Choroid plexus epithelial cell (primary cell): ENCODE results near the gene CMBL.
A peak's percentile ranks its signal among the peaks of the same experiment; 100 is the strongest.

Experiments
- DNase-seq: peaks from one replicate; pipeline ENCODE4 v3.0.0-alpha.2; 2010; ENCODE audit warnings: low read depth
- H3K4me3 ChIP-seq: 2 replicates; pipeline ENCODE4 v1.5.1; 2011; ENCODE audit warnings: low read depth, mild to moderate bottlenecking, control low read depth, low read length, moderate library complexity
- CTCF ChIP-seq: conservative IDR thresholded peaks from 2 replicates; pipeline ENCODE4 v1.5.1; 2011; ENCODE audit warnings: low read depth, mild to moderate bottlenecking, control low read depth, inconsistent platforms, low read length, moderate library complexity

CMBL gene

GRCh38 chr5:10306114-10306513 is 1.6 kb downstream of the CMBL start:
- H3K4me3 ChIP-seq = peak overlapping the region; percentile 85
- no peak for DNase-seq
- TF ChIP-seq CTCF = no peak

- no peak for DNase-seq
- H3K4me3 ChIP-seq = no peak overlapping the region
- TF ChIP-seq CTCF = no peak
Observed at GRCh38 chr5:10304932-10305331, 2.8 kb downstream of the CMBL start.

GRCh38 chr5:10303699-10304170 is 4.0 kb downstream of the CMBL start:
- DNase-seq = no peak
- no peak overlapping the region for H3K4me3 ChIP-seq
- no peak for TF ChIP-seq CTCF

- H3K4me3 ChIP-seq = no peak overlapping the region
- no peak for TF ChIP-seq CTCF
- DNase-seq = no peak
Observed at GRCh38 chr5:10303201-10303600, 4.5 kb downstream of the CMBL start.

GRCh38 chr5:10301842-10302610 is 5.7 kb downstream of the CMBL start:
- DNase-seq = no peak
- TF ChIP-seq CTCF = no peak
- no peak overlapping the region for H3K4me3 ChIP-seq

- no peak overlapping the region for H3K4me3 ChIP-seq
- TF ChIP-seq CTCF = no peak
- no peak for DNase-seq
Observed at GRCh38 chr5:10301266-10301665, 6.4 kb downstream of the CMBL start.

- H3K4me3 ChIP-seq = no peak overlapping the region
- no peak for DNase-seq
- no peak for TF ChIP-seq CTCF
Observed at GRCh38 chr5:10300246-10300645, 7.5 kb downstream of the CMBL start.
